Urothelium cell line (cell line): ENCODE measurements around the gene EXOG.
A peak's percentile ranks its signal among the peaks of the same experiment; 100 is the strongest.

Experiments used
- DNase-seq: peaks from one replicate; pipeline ENCODE4 v3.0.0; 2011; ENCODE audit warnings: low spot score, mixed read lengths
- FAIRE-seq: peaks from 2 replicates; lab custom pipeline; 2011; peaks lifted over from hg19 to GRCh38; lab: Jason Lieb, UNC

The EXOG gene

GRCh38 chr3:38472342-38472741 lies 23.8 kb upstream of the EXOG start:
- FAIRE-seq (no peak), DNase-seq (no peak)

- FAIRE-seq = no peak
- DNase-seq = no peak
Measured at GRCh38 chr3:38473229-38473628, 22.9 kb upstream of the EXOG start.

- DNase-seq = no peak
- no peak for FAIRE-seq
Measured at GRCh38 chr3:38474928-38475605, 21.1 kb upstream of the EXOG start.

GRCh38 chr3:38475716-38476115 lies 20.4 kb upstream of the EXOG start:
- no peak for DNase-seq
- FAIRE-seq = no peak

GRCh38 chr3:38476157-38476756 lies 19.9 kb upstream of the EXOG start:
- DNase-seq = no peak
- no peak for FAIRE-seq

- no peak for DNase-seq
- FAIRE-seq = no peak
Measured at GRCh38 chr3:38477057-38477820, 18.9 kb upstream of the EXOG start.

- no peak for FAIRE-seq
- DNase-seq = no peak
Measured at GRCh38 chr3:38477839-38478450, 18.2 kb upstream of the EXOG start.

- DNase-seq (no peak), FAIRE-seq (no peak)
Measured at GRCh38 chr3:38478901-38479300, 17.2 kb upstream of the EXOG start.

- peak; percentile 74 for FAIRE-seq
- DNase-seq = peak; percentile 75
Measured at GRCh38 chr3:38479431-38480092, 16.6 kb upstream of the EXOG start.

- DNase-seq (no peak), FAIRE-seq (no peak)
Measured at GRCh38 chr3:38480093-38480445, 16.1 kb upstream of the EXOG start.

- FAIRE-seq (no peak), DNase-seq (no peak)
Measured at GRCh38 chr3:38480930-38481329, 15.2 kb upstream of the EXOG start.

- no peak for FAIRE-seq
Measured at GRCh38 chr3:38482951-38483350, 13.2 kb upstream of the EXOG start.

GRCh38 chr3:38487323-38487722 lies 8.8 kb upstream of the EXOG start:
- FAIRE-seq (no peak), DNase-seq (no peak)

More at GRCh38 chr3:38482951-38483350, 13.2 kb upstream of the EXOG start:
- DNase-seq = no peak

GRCh38 chr3:38488949-38489348 lies 7.2 kb upstream of the EXOG start:
- FAIRE-seq (no peak), DNase-seq (no peak)

- FAIRE-seq (no peak), DNase-seq (no peak)
Measured at GRCh38 chr3:38489766-38490165, 6.4 kb upstream of the EXOG start.

GRCh38 chr3:38490281-38491030 lies 5.7 kb upstream of the EXOG start:
- FAIRE-seq (no peak), DNase-seq (no peak)

GRCh38 chr3:38491215-38491614 lies 4.9 kb upstream of the EXOG start:
- FAIRE-seq (no peak), DNase-seq (no peak)

GRCh38 chr3:38493031-38493430 lies 3.1 kb upstream of the EXOG start:
- DNase-seq = no peak
- no peak for FAIRE-seq

GRCh38 chr3:38497031-38497430 lies 891 bp downstream of the EXOG start:
- no peak for FAIRE-seq
- no peak for DNase-seq

GRCh38 chr3:38500688-38501417 lies 4.7 kb downstream of the EXOG start:
- FAIRE-seq = no peak

More at GRCh38 chr3:38500688-38501417, 4.7 kb downstream of the EXOG start:
- DNase-seq = no peak
